GM13976 (cell line): Measurements from ENCODE around the gene DCX.

Experiments
- DNase-seq: peaks from one replicate; pipeline ENCODE4 v3.0.0; 2012; ENCODE audit warnings: low spot score
- in situ Hi-C: fragments of 300-500 bp; cut with MboI; formaldehyde crosslinking; loops from one replicate; pipeline ENCODE4 v1.12.0; 2022; ENCODE audit warnings: low sequenced_read_pairs, mixed read lengths, inconsistent platforms; ENCODE audit not compliant: unreplicated experiment
- TF ChIP-seq, protein P1 (sequence below): IDR thresholded peaks from 2 replicates; pipeline ENCODE4 v1.5.1; 2012; ENCODE audit warnings: borderline replicate concordance, mild to moderate bottlenecking; ENCODE audit not compliant: insufficient read depth; ENCODE audit errors: extremely low read depth, missing control alignments, control extremely low read depth

The DCX gene

DNA sequence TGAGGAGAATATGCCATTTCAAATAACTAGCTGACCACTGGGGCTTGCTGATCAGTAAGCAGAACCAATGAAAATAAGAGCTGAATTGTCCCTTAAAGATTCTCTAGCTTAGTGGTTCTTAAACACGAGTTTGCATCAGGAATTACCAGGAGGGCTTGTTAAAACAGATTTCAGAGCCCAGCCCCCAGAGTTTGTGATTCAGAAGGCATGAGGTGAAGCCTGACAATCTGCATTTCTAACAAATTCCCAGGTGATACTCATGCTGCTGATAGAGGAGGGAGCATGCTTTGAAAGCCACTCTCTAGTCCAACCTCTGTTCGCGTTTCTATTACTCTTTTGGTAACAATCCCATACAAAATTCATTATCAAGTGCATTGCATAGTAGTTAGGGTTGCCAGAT is 35.5 kb downstream of the DCX start:
- in situ Hi-C loops: no loop called here
- TF ChIP-seq, protein P1, sequence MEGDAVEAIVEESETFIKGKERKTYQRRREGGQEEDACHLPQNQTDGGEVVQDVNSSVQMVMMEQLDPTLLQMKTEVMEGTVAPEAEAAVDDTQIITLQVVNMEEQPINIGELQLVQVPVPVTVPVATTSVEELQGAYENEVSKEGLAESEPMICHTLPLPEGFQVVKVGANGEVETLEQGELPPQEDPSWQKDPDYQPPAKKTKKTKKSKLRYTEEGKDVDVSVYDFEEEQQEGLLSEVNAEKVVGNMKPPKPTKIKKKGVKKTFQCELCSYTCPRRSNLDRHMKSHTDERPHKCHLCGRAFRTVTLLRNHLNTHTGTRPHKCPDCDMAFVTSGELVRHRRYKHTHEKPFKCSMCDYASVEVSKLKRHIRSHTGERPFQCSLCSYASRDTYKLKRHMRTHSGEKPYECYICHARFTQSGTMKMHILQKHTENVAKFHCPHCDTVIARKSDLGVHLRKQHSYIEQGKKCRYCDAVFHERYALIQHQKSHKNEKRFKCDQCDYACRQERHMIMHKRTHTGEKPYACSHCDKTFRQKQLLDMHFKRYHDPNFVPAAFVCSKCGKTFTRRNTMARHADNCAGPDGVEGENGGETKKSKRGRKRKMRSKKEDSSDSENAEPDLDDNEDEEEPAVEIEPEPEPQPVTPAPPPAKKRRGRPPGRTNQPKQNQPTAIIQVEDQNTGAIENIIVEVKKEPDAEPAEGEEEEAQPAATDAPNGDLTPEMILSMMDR: no peak
- no peak for DNase-seq

DNA sequence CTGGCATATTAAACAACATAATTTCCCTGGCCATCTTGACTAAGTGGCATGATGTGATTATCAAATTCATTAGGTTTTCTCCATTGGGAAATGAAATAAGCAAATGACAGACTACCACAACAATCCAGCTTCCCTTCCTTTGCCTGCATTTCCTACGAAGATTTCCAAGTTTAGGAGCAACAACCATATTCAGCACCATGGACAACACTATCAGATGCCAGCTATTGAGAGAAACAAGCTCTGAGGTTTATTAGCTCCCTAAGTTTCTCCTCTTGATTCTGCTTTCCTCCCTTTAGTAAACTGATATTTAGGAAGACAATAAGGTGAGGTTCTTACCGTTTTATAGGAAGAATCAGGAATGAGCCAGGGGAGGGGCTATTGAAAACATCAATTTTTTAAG is 36.2 kb downstream of the DCX start:
- TF ChIP-seq, protein P1: no peak
- no peak for DNase-seq
- in situ Hi-C loops: no loop called here

DNA sequence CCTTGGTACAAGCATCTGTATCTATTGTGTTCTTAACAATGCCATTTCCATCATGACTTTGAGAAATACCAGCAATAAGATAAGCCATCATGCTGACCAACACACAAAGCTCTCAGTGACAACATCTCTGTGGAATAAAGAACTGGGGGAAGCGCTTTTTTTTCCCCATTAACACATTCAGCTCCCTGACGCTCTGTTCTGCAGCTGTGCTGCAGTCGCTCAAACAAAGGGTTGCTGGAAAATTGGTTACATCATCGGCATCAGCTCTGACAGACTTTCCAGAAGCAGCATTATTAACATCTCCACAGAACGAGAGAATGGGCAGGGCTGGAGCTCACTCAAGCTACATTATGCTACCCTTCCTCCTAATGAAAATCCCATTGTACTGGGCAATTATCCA is 39.9 kb downstream of the DCX start:
- TF ChIP-seq, protein P1: no peak
- in situ Hi-C loops: no loop called here

DNA sequence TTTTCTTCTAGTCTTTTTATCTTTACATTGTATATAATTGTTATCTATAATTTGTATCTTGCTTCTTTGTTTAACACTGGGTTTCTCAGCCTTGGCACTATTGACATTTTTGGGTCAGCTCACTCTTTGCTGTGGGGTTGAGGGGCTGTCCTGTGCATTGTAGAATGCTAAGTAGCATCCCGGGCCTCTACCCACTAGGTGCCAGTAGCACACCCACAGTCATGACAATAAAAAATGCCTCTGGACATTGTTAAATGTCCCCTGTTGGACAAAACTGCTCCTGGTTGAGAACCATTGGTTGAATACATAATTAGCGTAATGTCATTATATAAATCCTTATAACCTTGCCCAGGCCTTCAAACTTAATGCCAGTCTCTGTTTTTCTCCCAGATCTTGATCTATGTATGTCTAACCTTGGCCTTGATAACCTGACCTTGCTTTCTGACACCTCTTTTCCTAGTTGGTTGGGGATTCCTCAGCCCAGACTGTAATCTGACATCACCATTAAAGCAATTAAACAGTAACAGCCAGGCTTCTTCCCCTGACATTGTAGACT is 46.1 kb downstream of the DCX start:
- DNase-seq: no peak
- TF ChIP-seq, protein P1: no peak
- in situ Hi-C loops: no loop called here

More for the DNA sequence above, 39.9 kb downstream of the DCX start:
- DNase-seq: no peak

DNA sequence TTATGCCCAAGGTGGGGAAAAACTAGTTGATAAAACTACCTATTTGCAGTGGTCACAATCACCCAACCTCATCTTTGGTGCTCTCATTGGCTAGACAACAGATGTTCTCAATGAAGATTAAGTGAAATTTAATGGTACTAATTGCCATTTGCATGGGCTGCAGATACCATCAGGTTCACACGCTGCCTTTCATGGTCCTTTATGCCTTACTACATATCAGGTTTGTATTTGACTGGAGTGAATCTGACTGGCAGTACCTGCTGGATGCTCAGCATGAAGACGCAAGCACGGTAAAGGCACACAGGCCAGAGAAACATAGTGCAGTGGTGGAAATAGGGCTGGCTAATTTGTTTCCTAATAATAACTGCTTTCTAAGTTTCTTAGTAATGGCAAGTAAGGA is 48.3 kb downstream of the DCX start:
- TF ChIP-seq, protein P1: no peak
- in situ Hi-C loops: no loop called here
- no peak for DNase-seq

DNA sequence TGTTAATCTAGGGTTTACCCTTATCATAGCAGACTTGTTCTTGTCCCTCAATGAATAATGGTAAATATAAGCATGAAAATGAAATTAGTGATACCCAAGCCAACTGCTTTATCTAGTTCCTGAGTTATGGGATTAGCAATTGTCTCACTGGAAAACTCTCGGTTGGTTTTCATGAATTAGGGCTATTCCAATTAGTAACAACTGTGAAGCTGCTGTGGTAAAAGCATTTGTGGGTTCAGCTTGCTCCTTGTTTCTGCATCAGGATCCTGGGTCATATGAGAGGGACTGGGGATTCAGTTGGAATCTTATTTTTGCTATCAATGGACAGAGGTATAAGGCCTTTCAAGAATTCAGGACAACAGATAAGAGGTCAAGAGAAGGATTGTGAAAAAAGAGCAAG is 50.2 kb downstream of the DCX start:
- TF ChIP-seq, protein P1: no peak
- in situ Hi-C loops: no loop called here
- no peak for DNase-seq
